Esophagus squamous epithelium (tissue), 5 donors: Measurements from ENCODE around the gene NAT16. TPM values are rescaled to one million over a fixed set of nuclear protein-coding genes. Genes with fewer than 3 reads are reported as not detected.

ENCODE experiments used
- DNase-seq: peaks from one replicate; lab custom pipeline; 2025; lab: John Stamatoyannopoulos, UW
- H3K27ac ChIP-seq, 4 donors: fragments of 200-600 bp; sonication (generic); one replicate each; pipeline ENCODE4 v1.5.1; 2016 to 2019; ENCODE audit warnings: mild to moderate bottlenecking in 1 of 4
- H3K27me3 ChIP-seq, 4 donors: fragments of 200-600 bp; sonication (generic); 1 replicate in 3 of 4; 2 replicates in 1 of 4; pipeline versions ENCODE4 v1.5.1 to v1.6.0; 2017 to 2021; ENCODE audit warnings: antibody characterized with exemption in 1 of 4
- H3K36me3 ChIP-seq, 3 donors: fragments of 200-600 bp; sonication (generic); one replicate each; pipeline ENCODE4 v1.5.1; 2016 to 2019
- H3K4me1 ChIP-seq, 3 donors: fragments of 200-600 bp; sonication (generic); one replicate each; pipeline ENCODE4 v1.5.1; 2017 to 2019
- H3K4me3 ChIP-seq, 4 donors: fragments of 200-600 bp; sonication (generic); 1 replicate in 3 of 4; 2 replicates in 1 of 4; pipeline ENCODE4 v1.5.1; 2016 to 2019; ENCODE audit warnings: mild to moderate bottlenecking in 2 of 4, moderate library complexity in 1 of 4
- H3K9me3 ChIP-seq, 3 donors: fragments of 200-600 bp; sonication (generic); one replicate each; pipeline ENCODE4 v1.5.1; 2016 to 2019
- CTCF ChIP-seq, 6 experiments: fragments of 450-650 bp in 4 of 6; fragments of 200-600 bp in 2 of 6; sonication (generic) in 2 of 6; IDR thresholded peaks; one replicate each; pipeline ENCODE4 v1.5.1; 2016 to 2019; ENCODE audit warnings: antibody characterized with exemption in 6 of 6, mild to moderate bottlenecking in 4 of 6, moderate library complexity in 4 of 6
- POLR2A ChIP-seq, 4 donors: fragments of 450-650 bp; IDR thresholded peaks; one replicate each; pipeline ENCODE4 v1.6.1; 2017; ENCODE audit warnings: antibody characterized with exemption in 4 of 4, mild to moderate bottlenecking in 4 of 4, moderate library complexity in 3 of 4
- WGBS, 2 donors: methylation state at CpG; one replicate each; pipeline ENCODE4 v1.1.5; 2018; 5-methylcytosine and 5-hydroxymethylcytosine counted together
- intact Hi-C: fragments of 100-400 bp; cut with DNase I; formaldehyde crosslinking; loops from one replicate; pipeline ENCODE4 v1.15.0; 2022
- total RNA-seq, 4 donors: library from RNA; depleted of rRNA; stranded (reverse); fragments of >200 nt; gene quantifications; one replicate each; pipeline ENCODE4 v1.1.0, GENCODE V29; 2016
- donor health status: DM: yes; HTN: yes; CAD: no.

NAT16 gene
- total RNA-seq, 4 donors from 2014 or later: not detected

GRCh38 chr7:101162551-101163278, 17.4 kb downstream of the NAT16 start:
- H3K36me3 ChIP-seq: peaks cover 7 to 43% (median 7%) of the 10 kb centered on the region in 3 donors
- peaks cover 33 to 45% (median 36%) of the 10 kb centered on the region in 3 donors for H3K4me1 ChIP-seq
- no peaks in the 10 kb centered on the region for H3K9me3 ChIP-seq
- peak overlapping the region; percentile 18 to 60 (median 38) for H3K4me3 ChIP-seq
- H3K27ac ChIP-seq: peak overlapping the region in 1 of 4 donors; percentile 6
- H3K27me3 ChIP-seq: peaks cover 5 to 79% (median 32%) of the 10 kb centered on the region in 4 donors
- intact Hi-C loops: no loop called here
- DNase-seq: no peak
- 7% methylated on average over 7 to 17 of the region's 74 CpGs for WGBS, 2 donors
- TF ChIP-seq POLR2A (IDR thresholded peaks at IDR 0.05) (no peak), CTCF (IDR thresholded peaks at IDR 0.05) (no peak)

DNA sequence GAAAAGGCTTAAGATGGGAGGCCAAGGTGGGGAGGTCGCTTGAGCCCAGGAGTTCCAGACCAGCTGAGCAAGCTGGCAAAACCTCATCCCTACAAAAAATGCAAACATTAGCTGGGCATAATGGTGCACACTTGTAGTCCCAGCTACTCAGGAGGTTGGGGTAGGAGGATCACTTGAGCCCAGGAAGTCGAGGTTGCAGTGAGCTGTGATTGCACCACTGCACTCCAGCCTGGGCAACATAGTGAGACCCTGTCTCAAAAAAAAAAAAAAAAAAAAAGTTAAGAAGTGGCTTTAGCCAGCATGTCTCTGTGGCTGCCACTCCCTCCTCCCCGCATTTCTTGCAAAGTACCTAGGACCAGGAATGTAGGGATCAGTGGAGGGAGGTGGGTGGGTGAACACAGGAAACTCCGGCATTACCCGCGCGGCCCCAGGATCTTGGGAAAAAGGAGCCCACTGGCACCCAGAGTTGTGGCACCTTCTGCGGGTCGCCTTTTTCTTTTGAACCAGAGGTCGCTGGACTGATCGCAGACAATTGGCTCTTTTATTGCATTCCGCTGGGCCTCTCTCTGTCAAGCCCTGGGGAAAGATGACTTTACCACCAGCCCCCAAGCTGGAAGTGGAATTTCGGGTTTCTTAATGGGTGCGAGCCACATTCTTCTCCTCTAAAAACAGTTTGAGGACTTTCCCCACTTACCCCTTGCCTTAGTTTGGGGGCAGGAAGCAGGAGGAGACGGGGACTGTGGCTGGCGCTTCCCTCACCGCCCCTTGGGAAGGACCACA, 18.2 kb downstream of the NAT16 start:
- TF ChIP-seq CTCF (IDR thresholded peaks at IDR 0.05): no peak
- no peak for TF ChIP-seq POLR2A (IDR thresholded peaks at IDR 0.05)
- Histone ChIP-seq H3K4me1 (peaks cover 33 to 45% (median 36%) of the 10 kb centered on the region in 3 donors), H3K4me3 (no peak overlapping the region), H3K27me3 (peaks cover 5 to 70% (median 27%) of the 10 kb centered on the region in 4 donors), H3K27ac (no peak overlapping the region), H3K36me3 (peaks cover 7 to 51% (median 12%) of the 10 kb centered on the region in 3 donors), H3K9me3 (no peaks in the 10 kb centered on the region)
- DNase-seq: no peak
- 80 to 81% methylated on average over 16 to 17 of the region's 17 CpGs for WGBS, 2 donors
- intact Hi-C loops: no loop called here

- DNase-seq: no peak
- peaks cover 7 to 52% (median 12%) of the 10 kb centered on the region in 3 donors for H3K36me3 ChIP-seq
- peaks cover 33 to 45% (median 35%) of the 10 kb centered on the region in 3 donors for H3K4me1 ChIP-seq
- no peaks in the 10 kb centered on the region for H3K9me3 ChIP-seq
- TF ChIP-seq CTCF (IDR thresholded peaks at IDR 0.05): no peak
- no peak for TF ChIP-seq POLR2A (IDR thresholded peaks at IDR 0.05)
- peaks cover 3 to 61% (median 18%) of the 10 kb centered on the region in 4 donors for H3K27me3 ChIP-seq
- H3K27ac ChIP-seq: no peak overlapping the region
- no peak overlapping the region for H3K4me3 ChIP-seq
- intact Hi-C loops: no loop called here
Measured at GRCh38 chr7:101160910-101161309, 19.2 kb downstream of the NAT16 start.

DNA sequence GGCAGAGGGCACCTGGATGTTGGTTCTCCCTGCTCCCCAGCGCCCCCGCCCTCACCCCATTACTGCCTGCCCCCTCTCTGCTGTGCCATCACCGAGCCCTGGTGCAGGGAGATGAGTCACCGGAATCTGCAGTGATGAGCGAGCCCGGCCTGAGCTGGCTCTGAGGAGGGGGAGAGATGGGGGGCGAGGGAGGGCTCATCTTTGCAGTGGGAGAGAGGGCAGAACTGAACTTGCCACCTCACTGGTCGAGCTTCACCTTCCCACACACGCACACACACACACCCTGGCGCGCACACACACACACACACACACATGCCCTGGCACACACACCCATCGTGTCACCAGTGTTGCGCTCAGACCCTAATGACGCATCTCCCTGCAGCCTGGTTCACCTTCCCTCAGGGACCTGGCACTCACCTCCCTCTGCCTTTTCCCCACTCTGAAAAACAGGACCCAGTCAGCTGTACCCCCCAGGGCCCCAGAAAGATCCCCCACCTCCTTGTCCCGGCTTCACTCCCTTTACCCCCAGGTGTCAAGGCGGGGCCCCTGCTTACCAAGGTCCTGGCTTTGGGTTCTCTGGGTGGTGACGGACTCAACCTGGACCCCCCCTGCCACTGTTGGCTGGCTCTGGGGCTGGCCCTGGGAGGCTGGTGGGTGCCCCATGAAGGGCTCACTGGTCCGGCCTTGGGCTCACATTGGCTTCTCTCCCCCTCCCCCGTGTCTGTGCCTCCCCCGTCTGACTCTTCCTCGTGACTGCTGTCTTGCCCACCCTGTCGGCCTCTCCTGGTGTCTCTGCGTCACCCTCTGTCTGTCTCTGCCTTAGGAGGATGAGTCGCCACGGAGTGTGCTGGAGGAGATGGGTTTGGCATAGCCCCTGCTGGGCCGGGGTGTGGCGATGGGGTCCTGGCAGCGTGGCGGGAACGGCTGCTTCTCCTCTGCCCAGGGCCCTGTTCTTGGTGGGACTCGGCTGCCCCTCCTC, 20.1 kb downstream of the NAT16 start:
- Histone ChIP-seq H3K36me3 (peaks cover 7 to 52% (median 12%) of the 10 kb centered on the region in 3 donors), H3K27me3 (peaks cover 0 to 51% (median 14%) of the 10 kb centered on the region in 4 donors), H3K4me3 (no peak overlapping the region), H3K9me3 (no peaks in the 10 kb centered on the region), H3K4me1 (peaks cover 31 to 45% (median 32%) of the 10 kb centered on the region in 3 donors), H3K27ac (no peak overlapping the region)
- intact Hi-C loops: no loop called here
- TF ChIP-seq CTCF (IDR thresholded peaks at IDR 0.05) (no peak), POLR2A (IDR thresholded peaks at IDR 0.05) (no peak)
- 55 to 71% methylated on average over 12 to 19 of the region's 31 CpGs for WGBS, 2 donors
- DNase-seq: no peak
